M059J (cell line): Measurements from ENCODE around the gene TAS2R20. TPM values are rescaled to one million over a fixed set of nuclear protein-coding genes. Genes with fewer than 3 reads are reported as not detected.

Experiments
- DNase-seq: peaks from one replicate; pipeline ENCODE4 v3.0.0-alpha.2; 2012; ENCODE audit warnings: low read depth
- total RNA-seq: library from RNA; depleted of rRNA; stranded (reverse); fragments of >200 nt; shearing (Covaris generic); gene quantifications from 2 replicates; pipeline ENCODE4 v1.2.3, GENCODE V29; 2014; rRNA removed

TAS2R20 gene
- total RNA-seq, 1 experiment from 2014 or later = 0.07 TPM

GRCh38 chr12:10960211-10960610 is 37.9 kb downstream of the TAS2R20 start:
- no peak for DNase-seq

- DNase-seq = no peak
These were observed 38.3 kb downstream of the TAS2R20 start for GRCh38 chr12:10959804-10960203.

DNA sequence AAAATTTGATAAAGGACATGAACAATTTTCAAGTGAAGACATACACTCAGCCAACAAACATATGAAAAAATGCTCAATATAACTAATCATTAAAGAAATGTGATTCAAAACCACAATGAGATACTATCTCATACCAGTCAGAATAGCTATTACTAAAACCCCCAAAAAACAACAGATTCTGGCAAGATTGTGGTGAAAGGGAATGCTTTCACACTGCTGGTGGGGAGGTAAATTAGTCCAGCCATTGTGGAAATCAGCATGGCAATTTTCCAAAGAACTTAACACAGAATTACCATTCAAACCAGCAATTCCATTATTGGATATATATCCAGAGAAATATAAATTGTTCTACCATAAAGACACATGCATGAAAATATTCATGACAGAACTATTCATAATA is 40.4 kb downstream of the TAS2R20 start:
- DNase-seq = peak; percentile 59

DNA sequence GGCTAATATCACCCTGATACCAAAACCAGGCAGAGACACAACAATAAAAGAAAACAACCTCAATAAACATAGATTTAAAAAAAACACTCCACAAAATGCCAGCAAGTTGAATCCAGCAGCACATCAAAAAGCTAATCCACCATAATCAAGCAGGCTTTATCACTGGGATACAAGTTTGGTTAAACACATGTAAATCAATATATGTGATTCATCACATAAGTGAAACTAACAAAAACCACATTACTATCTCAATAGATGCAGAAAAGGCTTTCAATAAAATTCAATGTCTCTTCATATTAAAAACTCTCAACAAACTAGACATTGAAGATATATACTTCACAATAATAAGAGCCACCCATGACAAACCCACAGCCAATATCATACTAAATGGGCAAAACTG is 42.0 kb downstream of the TAS2R20 start:
- DNase-seq = no peak

DNA sequence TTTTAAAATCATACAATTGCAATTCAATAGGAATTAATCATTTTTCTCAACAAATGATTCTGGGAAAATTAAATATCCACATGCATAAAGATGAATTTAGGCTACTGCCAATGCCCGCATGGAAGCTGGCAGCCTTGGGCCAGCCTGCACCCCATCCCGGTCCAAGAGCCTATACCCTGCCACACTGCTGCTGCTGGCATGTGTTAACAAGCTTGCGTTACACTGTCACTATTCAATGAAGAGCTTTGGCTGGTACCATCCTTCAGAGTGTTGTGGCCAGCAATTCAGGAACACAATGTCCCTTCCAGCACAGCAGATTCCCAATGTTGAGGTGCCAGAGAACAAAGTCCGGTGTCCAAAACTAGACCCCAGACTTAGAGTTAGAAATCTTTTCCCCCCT is 45.5 kb downstream of the TAS2R20 start:
- DNase-seq = no peak

Other genes with a start within 250 kb of the TAS2R20 start
- gene TAS2R7, start 195.7 kb downstream of the TAS2R20 start, total RNA-seq = not detected in 2 replicates
- not detected in 2 replicates for gene TAS2R8, start 191.0 kb downstream of the TAS2R20 start, total RNA-seq
- gene TAS2R9, start 188.1 kb downstream of the TAS2R20 start, total RNA-seq = not detected in 2 replicates
- not detected in 2 replicates for gene TAS2R10, start 171.9 kb downstream of the TAS2R20 start, total RNA-seq
- gene PRR4, start 148.8 kb downstream of the TAS2R20 start, total RNA-seq = not detected in 2 replicates
- gene PRH1, start 114.0 kb downstream of the TAS2R20 start, total RNA-seq = 3.6 and 14.5 TPM in 2 replicates
- gene TAS2R13, start 88.7 kb downstream of the TAS2R20 start, total RNA-seq = not detected in 2 replicates
- not detected in 2 replicates for gene PRH2, start 69.1 kb downstream of the TAS2R20 start, total RNA-seq
- gene TAS2R14, start 59.0 kb downstream of the TAS2R20 start, total RNA-seq = 0.34 and 0.89 TPM in 2 replicates
- 0.25 TPM in 1 of 2 replicates, not detected in the other for gene TAS2R50, start 11.4 kb downstream of the TAS2R20 start, total RNA-seq
- gene TAS2R19, start 24.3 kb upstream of the TAS2R20 start, total RNA-seq = 0.22 TPM in 1 of 2 replicates, not detected in the other
- gene TAS2R31, start 33.1 kb upstream of the TAS2R20 start, total RNA-seq = 0.12 and 0.27 TPM in 2 replicates
- gene TAS2R46, start 64.0 kb upstream of the TAS2R20 start, total RNA-seq = not detected in 2 replicates
- gene TAS2R43, start 94.0 kb upstream of the TAS2R20 start, total RNA-seq = 0.25 TPM in 1 of 2 replicates, not detected in the other
- gene TAS2R30, start 136.3 kb upstream of the TAS2R20 start, total RNA-seq = 0.89 TPM in 1 of 2 replicates, not detected in the other
- gene SMIM10L1, start 172.9 kb upstream of the TAS2R20 start, total RNA-seq = 8.1 and 10.7 TPM in 2 replicates
- not detected in 2 replicates for gene TAS2R42, start 188.6 kb upstream of the TAS2R20 start, total RNA-seq